ENCODE measurements around the gene SPC25. TPM values are rescaled to one million over a fixed set of nuclear protein-coding genes. Genes with fewer than 3 reads are reported as not detected.

Gene SPC25
- total and polyA plus RNA-seq, 9 of the 15 experiments (the other 6 are each of a cell fraction or from before 2014, with no cell fraction given): 44.8 to 100 (median 75.0) TPM

- TF ChIP-seq CEBPZ (IDR thresholded peaks at IDR 0.05; ENCODE audit: borderline replicate concordance, low read depth, low read length) (no peak), MEF2A (IDR thresholded peaks at IDR 0.05; ENCODE audit: control insufficient read depth, low read depth, low read length) (peak; percentile 27; the same call in 1 of the 2 replicates), NR1H2 (CRISPR knock-in tag; IDR thresholded peaks at IDR 0.05) (0 out of 2 replicates have a peak, but pooled peaks have one; percentile 42), ZBTB40 (IDR thresholded peaks at IDR 0.05) (peak; percentile 56; the same call in 1 of the 2 replicates), ZBTB40 (CRISPR knock-in tag; IDR thresholded peaks at IDR 0.05) (no peak), NUFIP1 (IDR thresholded peaks at IDR 0.05; ENCODE audit: partially characterized antibody) (peak; percentile 79), MECOM (CRISPR knock-in tag; IDR thresholded peaks at IDR 0.05) (peak; percentile 80), OTX1 (CRISPR knock-in tag; IDR thresholded peaks at IDR 0.05) (peak; percentile 85; the same call in 1 of the 2 replicates), ERF (CRISPR knock-in tag; IDR thresholded peaks at IDR 0.05) (peak; percentile 62; the same call in 1 of the 2 replicates), NFATC3 (IDR thresholded peaks at IDR 0.05) (peak; percentile 91)
These were observed 45.8 kb upstream of the SPC25 start (continued) for GRCh38 chr2:168935810-168936581.

All from K562 (cell line).